KBM-7 (cell line): ENCODE measurements around the gene TPTE.
"Not testable (repeated sequence)": the region's sequence is repeated elsewhere in the genome, so short reads cannot be mapped to it uniquely, and the experiment has no call there.

ENCODE experiments used
- DNase-seq: peaks from one replicate; pipeline ENCODE4 v3.0.0-alpha.2; 2015
- in situ Hi-C: fragments of 300-500 bp; cut with MboI; formaldehyde crosslinking; loops from 2 replicates; pipeline ENCODE4 v1.14.3; 2020; ENCODE audit warnings: low sequenced_read_pairs, low pct_unique_long_range_greater_than_20kb, mixed read lengths

Gene TPTE

DNA sequence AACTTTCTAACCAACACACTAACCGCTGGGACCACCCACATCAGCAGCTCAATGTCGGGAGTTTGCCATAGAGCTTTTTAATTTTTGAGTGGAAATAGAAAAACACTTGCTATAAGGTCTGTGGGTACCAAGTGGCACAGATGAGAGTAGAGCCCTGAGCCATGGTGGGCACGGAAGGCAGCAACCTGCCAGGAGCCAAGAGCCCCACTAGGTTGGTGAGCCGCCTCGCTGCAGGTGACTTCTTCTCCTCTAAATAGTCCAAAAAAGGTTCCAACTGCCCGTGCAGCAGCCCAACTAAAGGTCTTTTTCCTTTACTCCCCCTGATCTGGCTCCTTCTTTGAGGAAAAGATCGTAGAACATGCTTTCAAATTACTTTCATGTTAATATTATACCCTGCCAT is 85.7 kb downstream of the TPTE start:
- DNase-seq, in situ Hi-C loops: not testable (repeated sequence)

DNA sequence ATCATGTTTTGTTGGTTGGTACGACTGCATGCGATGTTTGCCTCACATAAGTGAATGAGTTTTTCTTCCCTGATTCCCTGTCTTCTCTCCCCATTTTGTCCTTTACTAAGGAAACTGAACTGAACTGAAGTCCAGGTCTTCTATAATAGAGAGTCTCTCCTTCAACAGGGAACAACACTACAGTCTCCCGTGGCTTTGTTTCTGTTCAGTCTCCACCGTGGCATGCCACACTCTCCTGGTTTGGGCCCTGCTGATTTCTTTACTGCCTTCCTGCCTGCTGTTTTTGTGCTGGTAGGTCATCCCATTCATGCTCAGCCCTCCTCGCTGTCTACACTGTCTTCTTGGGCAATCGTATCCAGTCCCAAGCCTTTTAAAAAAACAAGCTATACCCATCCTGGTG is 92.9 kb downstream of the TPTE start:
- DNase-seq, in situ Hi-C loops: not testable (repeated sequence)

DNA sequence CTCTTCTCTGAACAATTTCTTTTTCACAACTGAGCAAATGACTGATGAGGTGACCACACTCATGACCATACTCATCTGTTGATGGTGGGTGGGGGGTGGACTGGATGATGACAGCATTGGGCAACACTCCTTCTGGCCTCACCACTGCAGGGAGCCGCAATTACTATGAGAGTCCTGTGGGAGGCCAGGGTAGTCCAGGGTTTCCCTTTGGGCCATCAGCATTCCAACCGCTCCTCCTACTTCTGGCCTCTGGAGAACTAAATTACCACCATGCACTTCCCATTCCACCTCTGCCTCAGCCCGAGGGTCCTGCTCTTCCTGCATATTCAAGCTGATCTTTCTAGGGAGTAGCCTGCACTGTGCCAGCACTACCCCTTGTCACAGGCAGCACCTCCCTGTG is 94.7 kb downstream of the TPTE start:
- in situ Hi-C loops: not testable (repeated sequence)

DNA sequence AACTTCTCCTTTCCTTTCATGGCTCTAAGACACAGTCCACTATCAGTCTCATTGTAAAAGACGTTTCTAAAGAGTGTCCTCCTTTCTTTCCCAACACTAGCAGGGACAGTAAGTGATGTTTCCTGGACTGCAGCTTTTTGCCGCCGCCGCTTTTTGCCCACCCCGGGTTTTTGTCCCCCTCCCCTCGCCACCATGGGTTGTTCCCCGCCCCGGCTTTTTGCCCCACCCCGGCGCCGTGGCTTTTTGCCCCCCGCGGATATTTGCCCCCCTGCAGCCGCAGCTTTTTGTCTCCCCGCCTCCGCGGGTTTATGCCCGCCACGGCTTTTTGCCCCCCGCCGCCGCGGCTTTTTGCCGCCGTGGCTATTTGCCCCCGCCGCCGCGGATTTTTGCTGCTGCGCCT is 95.2 kb downstream of the TPTE start:
- in situ Hi-C loops: no loop called here
- DNase-seq: no peak

More for the DNA sequence above, 94.7 kb downstream of the TPTE start:
- not testable (repeated sequence) for DNase-seq

DNA sequence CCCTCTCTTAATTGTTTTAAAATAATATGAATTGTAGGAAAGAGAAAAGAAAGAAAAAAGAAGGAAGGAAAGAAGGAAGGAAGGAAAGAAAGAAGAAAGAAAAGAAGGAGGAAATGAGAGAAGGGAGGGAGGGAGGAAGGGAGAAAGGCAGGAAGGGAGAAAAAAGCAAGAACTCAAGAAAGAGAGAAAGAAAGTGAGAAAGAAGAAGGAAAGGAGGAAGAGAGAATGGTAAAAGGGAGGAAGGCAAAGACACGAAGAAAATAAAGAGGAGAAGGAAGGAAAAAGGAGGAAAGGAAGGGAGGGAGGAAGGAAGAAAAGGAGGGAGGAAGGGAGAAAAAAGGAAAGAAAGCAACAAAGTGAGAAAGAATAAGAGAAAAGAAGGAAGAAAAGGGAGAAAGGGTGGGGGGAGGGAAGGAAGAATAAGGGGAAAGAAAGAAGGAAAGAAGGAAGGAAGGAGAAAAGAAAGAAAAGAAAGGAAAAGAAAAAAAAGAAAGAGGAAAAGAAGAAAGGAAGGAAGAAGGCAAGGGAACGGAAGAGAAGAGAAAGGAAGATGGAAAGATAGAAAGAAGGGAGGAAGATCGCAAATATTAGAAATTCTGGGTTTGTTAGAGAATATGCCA is 95.9 kb downstream of the TPTE start:
- in situ Hi-C loops, DNase-seq: not testable (repeated sequence)

DNA sequence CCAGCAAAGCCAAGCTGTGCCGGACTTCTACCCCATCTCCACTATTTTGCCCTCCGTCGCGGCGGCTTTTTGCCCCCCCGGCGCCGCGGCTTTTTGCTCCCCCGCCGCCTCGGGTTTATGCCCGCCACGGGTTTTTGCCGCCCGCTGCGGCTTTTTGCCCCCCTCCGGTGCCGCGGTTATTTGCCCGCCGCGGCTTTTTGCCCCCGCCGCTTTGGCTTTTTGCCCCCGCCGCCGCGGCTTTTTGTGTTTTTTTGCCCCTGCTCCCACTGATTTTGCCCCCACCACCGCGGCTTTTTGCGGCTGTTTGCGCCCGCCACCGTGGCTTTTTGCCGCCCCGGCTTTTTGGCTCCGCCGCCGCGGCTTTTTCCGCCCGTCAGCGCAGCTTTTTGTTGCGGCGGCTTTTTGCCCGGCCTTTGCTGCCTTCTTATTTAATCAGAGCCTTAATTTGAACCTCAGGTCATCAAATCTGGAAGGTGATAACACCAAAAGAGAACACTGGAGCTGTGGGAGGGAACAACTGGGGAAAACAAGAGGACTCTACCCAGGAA is 106.0 kb downstream of the TPTE start:
- DNase-seq: no peak
- in situ Hi-C loops: no loop called here

DNA sequence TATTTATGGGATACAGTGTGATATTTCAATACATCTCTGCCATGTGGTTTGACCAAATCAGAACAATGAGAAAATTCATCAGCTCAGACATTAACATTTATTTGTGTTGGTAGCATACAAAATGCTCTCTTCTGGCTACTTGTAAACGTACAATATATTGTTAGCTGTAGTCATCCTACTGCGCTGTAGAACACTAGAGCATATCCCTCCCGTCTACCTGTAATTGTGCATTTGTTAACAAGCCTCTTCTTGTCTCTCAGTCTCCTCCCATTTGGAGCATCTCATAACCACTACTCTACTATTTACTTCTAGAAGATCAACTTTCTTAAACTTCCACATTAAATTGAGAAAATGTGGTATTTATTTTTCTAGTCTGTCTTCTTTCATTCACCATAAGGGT is 107.9 kb downstream of the TPTE start:
- DNase-seq, in situ Hi-C loops: not testable (repeated sequence)

DNA sequence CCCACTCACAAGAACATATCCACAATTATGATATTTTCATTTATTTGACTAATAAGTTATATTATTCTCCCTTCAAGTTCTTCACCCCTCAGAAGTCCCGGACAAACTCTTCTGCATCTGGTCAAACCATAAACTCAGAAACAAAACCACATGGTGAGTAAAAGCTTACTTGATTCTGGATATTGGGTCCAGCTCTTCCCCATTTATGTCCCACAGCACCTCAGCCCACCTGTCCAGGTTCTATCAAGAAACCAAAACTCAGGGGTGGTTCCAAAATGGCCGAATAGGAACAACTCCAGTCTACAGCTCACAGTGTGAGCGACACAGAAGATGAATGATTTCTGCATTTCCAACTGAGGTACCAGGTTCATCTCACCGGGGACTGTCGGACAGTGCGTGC is 109.4 kb downstream of the TPTE start:
- in situ Hi-C loops, DNase-seq: not testable (repeated sequence)

DNA sequence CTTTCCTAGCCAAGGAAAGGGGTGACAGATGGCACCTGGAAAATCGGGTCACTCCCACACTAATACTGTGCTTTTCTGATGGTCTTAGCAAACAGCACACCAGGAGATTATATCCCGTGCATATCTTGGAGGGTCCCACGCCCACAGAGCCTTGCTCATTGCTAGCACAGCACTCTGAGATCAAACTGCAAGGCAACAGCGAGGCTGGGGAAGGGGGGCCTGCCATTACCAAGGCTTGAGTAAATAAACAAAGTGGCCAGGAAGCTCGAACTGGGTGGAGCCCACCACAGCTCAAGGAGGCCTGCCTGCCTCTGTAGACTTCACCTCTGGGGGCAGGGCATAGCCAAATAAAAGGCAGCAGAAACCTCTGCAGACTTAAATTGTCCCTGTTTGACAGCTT is 109.9 kb downstream of the TPTE start:
- in situ Hi-C loops, DNase-seq: not testable (repeated sequence)

DNA sequence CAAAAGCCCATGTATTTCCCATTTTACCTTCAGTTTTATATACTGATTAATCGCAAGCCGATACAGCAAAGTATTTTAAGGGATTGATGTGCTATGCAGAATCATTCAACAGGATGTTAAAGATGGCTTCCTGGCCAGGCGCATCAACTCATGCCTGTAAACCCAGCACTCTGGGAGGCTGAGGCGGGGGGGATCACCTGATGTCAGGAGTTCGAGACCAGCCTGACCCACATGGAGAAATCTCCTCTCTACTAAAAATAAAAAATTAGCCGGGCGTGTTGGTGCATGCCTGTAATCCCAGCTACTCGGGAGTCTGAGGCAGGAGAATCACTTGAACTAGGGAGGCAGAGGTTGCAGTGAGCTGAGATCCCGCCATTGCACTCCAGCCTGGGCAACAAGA is 116.8 kb downstream of the TPTE start:
- in situ Hi-C loops, DNase-seq: not testable (repeated sequence)

DNA sequence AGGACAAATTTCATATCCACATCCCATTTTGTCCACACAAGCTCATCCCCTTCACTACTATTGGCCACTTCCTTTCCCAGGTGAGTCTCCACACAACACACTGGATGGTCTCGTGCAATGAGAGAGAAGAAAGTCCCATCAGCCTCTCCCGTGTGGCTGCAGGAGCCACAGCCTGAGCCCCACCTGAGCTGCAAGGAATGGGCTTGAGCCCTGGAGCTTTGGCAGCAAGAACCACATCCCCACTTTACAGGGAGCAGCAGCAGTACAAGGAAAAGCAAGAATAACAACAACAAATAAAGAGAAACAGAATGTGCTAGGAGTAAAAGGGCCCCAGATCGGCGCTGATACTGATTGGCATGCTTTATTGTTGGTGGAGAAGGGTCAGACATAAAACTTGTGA is 117.7 kb downstream of the TPTE start:
- DNase-seq: no peak
- in situ Hi-C loops: no loop called here

DNA sequence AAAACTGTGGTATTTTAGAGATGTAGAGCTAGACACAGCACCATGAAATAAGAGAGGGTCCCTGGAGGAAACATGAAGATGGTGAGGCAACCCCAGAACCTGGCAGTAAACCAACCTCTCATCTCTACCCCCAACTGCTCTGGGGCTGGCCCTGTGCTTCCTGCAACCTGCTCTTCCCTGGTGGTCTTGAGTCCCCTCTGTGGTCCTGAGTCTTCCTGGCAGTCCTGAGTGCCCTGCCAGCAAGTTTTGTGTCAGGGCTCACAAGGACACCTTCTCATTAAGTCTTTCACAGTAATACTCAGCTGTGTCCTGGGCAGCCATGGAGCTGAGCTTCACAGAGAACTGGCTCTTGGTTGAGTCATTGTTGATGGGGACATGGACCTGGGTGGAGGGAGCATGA is 118.4 kb downstream of the TPTE start:
- DNase-seq, in situ Hi-C loops: not testable (repeated sequence)

DNA sequence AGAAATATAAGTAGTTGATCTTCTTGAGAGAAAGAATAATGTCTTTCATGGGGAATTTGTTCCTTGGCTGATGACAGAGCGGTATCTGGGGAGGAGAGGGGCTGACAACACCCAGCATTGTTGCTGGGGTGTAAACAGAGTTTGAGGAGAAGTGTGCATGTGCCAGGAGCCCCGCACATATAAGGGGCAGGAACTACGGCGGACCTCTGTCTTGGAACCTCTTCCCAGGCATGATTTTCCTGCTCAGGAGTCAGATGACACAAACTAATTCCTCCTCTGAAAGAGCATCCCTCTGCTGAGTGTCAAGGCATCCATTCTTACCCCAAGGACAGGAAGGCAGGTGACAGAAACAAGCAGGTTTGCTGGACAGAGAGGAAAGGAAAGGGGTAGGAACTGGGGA is 119.1 kb downstream of the TPTE start:
- no peak for DNase-seq
- in situ Hi-C loops: no loop called here

DNA sequence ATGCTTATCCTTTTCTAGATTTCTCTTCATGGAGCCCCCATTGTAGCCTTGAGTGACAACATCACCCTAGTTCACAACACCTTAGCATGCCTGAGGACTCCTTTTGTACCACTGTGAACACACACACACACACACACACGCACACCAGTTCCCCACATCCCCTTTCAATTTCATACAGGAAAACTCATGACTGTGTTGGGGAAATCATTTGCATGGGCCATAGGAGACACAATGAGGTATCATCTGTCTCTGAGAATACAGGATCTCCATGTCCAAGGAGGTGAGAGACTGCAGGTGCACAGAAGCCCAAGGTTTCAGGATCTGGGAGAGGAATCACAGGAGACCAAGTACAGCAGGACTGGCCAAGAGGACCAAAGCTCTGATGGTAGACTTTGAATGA is 119.7 kb downstream of the TPTE start:
- no peak for DNase-seq
- in situ Hi-C loops: no loop called here

DNA sequence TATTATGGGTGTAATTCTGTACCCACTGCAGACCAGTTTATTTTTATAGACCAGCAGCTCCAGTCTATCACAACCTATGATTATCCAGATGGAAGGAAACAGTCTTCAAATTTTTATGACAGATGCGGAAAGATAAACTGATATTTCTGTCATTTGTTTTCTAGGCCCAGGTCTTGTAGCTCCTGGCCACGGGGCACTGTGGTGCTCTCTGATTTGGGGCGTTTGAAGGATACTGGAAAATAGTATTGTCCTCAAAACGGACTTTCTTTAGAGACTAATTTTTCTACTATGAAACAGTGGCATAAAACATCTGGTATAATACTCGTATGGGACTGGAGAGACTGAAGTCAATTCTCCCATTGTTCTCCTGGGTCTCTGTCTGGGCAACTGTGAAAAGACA is 124.3 kb downstream of the TPTE start:
- in situ Hi-C loops: not testable (repeated sequence)

DNA sequence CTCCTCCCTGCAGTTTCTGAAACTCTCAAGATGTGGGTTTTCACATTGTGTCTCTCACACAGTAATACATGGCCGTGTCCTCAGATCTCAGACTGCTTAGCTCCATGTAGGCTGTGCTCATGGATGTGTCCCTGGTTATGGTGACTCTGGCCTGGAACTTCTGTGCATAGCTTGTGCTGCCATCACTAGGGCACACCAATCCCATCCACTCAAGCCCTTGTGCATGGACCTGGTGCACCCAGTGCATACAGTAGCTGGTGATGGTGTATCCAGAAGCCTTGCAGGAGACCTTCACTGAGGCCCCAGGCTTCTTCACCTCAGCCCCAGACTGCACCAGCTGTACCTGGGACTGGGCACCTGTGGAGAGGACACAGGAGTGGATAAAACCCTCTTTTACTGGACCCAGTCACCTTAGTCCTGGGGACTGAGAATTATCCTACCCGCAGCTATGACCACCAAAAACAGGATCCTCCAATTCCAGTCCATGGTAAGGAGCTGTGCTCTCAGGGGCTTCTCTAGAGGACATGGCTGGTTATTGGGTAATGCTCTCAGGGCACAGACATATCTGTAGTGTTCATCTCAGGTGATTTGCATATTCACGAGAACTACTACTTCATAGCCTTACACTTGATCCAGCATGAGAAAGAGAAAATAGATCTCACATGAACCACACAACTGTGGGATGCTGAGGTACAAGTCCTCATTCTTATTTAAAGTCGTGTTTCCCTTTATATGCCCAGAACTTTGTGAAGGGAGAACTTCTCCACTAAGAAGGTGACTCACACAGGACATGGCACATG is 128.2 kb downstream of the TPTE start:
- in situ Hi-C loops, DNase-seq: not testable (repeated sequence)

More for the DNA sequence above, 124.3 kb downstream of the TPTE start:
- DNase-seq: not testable (repeated sequence)

DNA sequence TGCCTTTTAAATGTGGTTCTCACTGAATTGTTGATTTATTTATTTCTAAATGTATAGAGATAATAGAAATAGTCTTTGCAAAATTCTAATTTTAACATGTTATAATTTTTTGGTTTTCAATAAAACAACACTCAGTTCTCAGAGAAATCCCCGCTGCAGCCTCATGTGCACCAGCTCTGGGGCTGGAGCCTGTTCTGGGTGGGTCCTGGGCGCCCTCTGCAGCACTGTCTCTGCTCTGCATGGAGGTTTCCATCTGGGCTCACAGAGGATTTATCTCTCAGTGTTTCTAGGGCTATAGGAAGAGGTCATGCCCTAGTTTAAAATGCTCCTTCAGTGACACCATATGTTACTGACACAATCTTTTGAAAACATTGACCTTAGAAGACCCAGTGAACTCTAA is 128.9 kb downstream of the TPTE start:
- in situ Hi-C loops: not testable (repeated sequence)
- DNase-seq: peak; percentile 18
